MV-4-11 (cell line): Measurements from ENCODE around the gene DCAF17.
A peak's percentile ranks its signal among the peaks of the same experiment; 100 is the strongest.
"Not testable (repeated sequence)": the region's sequence is repeated elsewhere in the genome, so short reads cannot be mapped to it uniquely, and the experiment has no call there.

Source experiments
- DNase-seq: peaks from one replicate; lab custom pipeline; 2025; lab: John Stamatoyannopoulos, UW

DCAF17 gene

DNA sequence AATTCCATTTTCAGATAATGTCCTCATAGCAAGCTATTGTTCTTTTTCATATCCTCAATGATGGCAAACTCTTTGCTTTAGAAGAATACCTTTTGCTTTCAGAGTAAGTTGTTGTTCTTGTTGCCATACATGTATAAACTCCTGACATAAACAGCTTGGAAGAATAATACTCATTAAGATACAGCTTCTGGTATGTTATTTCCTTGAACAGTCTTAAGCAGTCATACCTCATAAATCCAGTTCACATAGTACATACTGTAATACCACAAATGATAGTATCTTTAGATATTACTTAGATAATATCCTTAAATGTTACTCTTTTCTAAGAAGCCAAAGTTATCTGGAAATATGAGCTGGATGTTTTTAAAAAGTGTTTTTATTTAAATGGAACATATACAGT is 23.4 kb upstream of the DCAF17 start:
- DNase-seq, result no peak

DNA sequence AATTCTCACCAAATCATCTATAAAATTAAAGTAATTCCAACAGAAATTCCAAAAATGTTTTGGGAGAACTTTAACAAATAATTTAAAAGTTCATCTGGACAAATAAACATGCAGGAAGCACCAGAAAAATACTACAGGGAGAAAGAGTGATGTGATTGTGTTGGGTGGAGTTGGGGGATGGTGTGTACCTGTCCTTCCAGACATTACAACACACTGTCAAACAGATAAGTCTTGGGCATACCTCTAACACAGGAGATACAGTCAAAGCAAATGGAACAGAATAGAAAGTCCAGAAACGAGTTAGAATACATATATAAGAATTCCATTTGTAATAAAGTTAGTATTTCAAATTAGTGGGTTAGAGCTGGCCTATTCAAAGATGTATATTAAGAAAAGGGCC is 22.8 kb upstream of the DCAF17 start:
- no peak for DNase-seq

DNA sequence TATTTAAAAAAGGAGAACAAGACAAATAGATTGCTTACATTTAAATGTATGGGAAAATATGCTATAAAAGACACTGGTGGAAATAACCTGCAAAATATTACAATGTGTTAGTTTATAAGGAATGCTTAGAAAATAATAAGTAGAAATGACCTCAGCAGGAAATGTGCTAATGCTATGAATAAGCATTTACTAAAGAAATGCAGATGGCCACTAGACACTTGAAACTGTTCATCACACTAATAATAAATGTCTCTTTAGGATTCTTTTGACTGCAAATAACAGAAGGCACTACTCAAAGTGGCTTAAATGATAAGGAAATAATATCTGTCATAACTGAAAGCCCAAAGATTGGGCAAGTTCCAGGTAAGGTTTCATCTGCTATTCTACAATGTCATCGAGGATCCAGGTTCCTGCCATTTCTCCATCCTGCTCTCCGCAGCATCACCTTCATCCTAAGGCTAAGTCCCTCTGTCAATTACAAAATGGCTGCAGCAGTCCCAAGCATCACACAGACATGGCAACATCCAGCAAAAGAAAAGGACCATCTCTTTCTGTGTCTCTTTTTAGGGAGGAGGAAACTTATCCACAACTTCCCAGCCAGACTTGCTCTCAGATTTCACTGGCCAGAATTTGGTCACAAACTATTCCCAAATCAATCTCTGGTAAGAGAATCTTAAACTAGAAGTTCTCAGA is 22.1 kb upstream of the DCAF17 start:
- DNase-seq, result no peak

DNA sequence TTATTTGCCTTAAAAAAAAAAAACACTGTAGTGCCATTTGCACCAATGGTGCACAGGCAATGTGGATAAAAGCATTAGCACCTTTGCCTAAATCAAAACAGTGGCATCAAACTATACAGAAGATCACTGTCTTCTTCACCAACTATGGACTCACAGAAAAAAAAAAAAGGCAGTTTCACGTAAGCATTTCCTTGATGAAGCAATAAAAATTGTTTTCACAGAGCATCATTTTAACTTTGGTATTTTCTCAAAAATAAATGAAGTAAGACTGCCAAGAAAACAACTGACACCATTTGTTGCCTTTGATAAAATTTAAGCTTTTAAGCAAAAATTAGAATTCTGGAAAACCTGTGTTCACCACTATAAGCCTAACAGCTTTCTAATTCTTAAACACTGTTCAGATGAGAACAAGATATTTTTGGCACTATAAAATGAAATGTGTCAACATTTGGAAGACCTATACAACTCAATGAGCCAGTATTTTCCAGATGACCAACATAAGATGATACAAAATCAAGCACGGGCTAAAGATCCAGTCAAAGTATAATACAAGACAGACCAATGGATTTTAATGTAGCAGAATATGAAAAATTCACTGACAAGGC is 21.4 kb upstream of the DCAF17 start:
- DNase-seq, result no peak

DNA sequence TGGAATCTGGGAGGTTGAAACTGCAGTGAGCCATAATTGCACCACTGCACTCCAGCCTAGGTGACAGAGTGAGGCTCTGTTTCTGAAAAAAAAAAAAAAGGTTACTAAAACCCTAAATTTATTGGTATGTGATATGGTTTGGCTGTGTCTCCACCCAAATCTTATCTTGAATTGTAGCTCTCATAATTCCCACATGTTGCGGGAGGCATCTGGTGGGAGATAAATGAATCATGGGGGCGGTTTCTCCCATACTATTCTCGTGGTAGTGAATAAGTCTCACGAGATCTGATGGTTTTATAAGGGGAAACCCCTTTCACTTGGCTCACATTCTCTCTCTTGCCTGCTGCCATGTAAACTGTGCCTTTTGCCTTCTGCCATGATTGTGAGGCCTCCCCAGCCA is 19.4 kb upstream of the DCAF17 start:
- not testable (repeated sequence) for DNase-seq

DNA sequence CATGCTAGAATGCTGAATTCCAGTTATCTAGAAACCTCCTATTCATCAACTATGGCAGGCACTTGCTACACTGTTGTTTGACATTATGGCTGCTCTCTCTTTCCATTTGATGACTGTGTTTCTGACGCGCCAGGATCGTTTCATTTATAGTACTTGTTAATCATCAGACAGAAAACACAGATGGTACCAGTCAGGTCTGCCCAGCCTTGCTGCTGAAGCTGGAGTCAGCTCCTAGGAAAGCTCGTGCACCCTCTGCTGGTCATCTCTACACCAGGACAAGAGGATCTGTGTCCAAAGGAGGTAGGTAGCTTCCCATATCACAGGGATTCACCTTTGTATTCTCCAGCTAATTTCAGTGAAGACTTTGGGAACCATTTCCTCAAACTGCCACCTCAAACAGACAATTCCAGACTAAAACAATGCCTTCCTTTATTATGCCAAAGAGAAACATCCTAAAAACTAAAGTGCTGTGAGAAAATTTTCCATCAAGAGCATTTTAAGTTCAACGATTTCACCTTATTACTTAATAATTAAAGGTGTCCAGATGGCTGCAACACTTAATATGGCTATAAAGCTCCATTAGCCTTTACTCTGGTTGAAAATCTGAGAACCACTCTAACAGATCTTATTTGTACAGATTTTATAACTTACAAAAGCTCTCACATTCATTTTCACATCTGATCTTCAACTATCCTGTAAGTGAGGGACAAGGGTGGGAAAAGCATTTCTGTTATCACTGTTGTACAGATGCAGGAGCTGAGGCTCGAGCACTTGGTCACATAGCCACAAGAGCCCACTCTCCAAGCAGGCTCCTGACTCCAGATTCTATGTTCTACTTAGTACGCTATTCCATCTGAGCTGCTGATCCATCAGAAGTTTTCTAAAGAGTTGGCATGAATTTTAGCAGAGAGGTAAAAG is 17.8 kb upstream of the DCAF17 start:
- peak; percentile 74 for DNase-seq

DNA sequence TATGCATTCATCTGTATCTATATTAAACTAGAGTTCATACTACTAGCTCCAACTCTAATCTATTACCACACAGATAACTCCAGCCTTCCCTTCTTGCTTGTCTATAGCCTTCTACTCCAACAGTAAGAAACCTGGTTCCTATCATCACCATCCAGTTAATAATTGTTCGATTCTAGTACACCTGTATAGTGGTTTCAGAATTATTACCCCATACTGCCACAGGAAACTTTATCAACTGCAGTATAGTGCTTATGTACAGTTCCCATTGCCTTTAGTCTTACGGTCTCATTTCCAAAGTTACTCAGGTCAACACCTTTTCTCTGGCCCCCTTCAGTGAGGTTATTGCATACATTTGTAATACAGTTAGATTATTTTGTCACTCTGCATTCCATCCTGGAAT is 14.7 kb upstream of the DCAF17 start:
- no peak for DNase-seq

DNA sequence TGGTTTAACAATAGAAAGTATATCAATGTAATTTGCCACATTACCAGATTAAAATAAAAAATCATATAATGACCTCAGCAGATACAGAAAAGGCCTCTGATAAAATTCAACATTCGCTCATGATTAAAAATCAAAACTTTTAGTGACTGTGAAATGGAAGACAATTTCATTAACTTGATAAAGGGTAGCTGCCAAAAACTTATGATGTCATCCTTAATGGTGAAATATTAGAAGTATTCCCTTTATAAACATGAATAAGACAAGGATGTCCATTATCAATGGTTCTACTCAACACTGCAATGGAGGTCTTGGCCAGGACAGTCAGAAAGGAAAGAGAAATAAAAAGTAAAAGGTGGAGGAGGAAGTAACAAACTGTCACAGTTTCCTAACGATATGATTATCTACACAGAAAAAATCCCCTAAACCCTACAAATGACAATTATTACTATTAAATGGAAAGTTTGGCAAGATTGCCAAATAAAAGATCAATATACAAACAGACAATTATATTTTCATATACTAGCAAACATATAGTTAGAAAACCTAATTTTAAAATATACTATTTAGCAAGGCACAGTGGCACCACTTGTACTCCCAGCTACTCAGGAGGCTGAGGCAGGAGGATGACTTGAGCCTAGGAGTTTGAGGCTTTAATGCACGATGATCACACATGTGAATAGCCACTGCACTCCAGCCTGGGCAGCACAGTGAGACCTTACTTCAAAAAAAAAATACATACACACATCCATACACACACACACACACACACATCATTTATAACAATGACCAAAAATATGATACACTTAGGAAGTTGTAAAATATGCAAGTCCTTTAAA is 13.1 kb upstream of the DCAF17 start:
- no peak for DNase-seq

DNA sequence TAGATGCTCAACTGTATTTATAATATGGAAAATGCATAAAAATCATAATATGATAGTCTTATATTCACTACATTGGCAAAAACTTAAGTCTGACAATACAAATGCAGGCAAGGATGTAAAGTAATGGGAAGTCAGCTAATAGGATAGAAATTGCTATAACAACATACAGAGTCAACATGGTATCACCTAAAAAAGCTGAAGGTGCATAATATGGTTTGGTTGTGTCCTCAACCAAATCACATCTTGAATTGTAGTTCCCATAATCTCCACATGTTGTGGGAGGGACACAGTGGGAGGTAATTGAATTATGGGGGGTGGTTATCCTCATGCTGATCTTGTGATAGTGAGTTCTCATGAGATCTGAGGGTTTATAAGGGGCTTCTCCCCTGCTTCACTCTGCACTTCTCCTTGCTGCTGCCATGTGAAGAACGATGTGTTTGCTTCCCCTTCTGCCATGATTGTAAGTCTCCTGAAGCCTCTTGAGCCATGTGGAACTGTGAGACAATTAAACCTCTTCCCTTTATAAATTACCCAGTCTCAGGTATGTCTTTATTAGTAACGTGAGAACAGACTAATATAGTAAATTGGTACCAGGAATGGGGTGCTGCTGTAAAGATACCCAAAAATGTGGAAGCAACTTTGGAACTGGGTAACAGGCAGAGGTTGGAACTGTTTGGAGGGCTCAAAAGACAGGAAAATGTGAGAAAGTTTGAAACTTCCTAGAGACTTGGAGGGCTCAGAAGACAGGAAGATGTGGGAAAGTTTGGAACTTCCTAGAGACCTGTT is 11.1 kb upstream of the DCAF17 start:
- DNase-seq, result not testable (repeated sequence)

DNA sequence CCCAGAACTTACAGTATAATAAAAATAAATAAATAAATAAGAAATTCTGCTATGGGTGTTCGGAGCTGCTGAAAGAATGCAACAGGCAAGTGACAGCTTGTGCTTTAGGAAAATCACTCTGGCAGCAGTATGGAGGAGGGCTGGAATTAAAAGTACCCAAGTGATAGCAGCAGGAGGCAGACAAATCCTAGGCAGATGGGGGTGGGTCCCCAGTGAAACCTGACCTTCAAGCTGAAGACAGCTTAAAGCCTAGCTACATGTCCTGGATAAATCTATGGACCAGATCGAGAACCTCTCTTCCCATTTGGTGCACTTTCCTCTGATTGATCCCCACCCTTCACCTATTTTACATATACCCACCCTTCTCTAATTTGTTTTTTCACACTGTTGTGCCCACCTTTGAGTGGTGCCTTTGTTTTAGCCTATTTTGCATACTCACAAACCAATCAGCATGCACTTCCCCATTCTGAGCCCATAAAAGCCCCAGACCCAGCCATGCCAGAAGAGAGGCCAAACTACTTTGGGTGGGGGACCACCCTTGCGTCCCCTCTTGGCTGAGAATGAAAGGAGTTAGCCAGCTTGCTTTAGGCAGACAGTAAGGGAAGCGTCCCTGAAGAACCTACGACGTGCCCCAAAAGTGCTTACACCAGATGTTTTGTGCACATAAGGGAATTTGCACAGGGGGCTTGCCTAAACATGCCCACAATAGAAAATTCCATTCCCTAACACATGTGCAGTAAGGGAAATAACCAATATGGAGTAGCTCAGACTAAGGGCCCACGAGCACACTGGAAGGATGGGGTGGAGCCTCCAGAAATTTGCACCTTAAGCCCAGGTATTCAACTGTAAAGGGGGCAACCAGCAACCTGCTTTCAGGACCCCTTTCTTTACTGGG is 3.3 kb upstream of the DCAF17 start:
- peak; percentile 9 for DNase-seq

DNA sequence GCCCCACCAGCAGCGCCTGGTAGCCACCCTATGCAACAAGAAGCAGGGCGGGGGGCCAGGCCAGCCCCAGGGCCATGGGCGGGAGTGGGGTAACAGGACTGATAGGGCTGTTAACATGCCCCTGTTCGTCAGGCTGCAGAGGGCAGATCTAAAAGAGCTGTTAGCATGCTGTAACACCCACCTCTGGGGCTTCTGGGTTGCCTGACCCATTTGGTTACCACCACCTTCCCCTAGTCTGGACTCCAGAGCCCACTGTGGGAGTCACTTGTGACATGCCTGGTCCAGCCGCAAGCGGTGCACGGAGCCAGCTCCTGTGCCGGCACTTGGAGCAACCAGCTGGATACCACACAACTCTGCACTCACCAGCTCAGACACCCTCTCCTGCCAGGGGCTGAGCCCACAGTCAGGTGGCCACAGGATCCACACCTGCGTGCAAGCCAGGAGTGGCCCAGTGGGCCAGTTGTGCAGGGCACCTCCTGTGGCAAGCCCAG is 2.3 kb upstream of the DCAF17 start:
- no peak for DNase-seq

DNA sequence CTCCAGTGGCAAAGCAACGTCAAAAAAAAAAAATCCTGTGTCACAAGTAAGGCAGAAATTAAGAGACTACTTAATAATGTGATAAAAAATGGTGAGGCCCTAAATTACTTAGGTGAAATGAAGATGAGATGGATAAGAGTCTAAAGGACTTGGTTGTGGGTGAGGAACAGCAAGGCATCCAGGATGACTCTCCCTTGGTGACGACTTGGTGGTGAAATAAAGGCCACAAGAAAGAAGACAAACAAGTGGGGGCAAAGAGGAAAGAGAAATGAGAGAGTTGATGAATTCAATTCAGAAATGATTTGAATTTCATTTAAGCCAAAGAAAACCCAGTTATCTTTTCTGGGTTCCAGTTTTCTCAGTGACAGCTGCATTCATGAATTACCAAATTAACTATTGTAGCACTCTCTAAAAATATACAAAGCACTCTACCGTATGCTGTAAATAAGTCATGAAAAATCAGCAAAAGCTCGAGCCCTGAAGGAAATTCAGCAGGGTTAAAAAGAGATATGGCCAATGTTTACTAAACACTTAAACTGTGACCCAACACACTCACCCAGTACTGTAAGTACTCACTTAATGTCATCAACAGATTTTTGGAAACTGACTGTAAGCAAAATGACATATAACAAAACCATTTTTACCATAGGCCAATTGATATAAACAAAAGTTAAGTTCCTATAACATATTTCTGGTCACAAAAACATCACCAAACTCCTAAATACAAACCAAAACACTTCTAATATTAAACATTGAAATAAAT is 1.6 kb upstream of the DCAF17 start:
- DNase-seq, result no peak

DNA sequence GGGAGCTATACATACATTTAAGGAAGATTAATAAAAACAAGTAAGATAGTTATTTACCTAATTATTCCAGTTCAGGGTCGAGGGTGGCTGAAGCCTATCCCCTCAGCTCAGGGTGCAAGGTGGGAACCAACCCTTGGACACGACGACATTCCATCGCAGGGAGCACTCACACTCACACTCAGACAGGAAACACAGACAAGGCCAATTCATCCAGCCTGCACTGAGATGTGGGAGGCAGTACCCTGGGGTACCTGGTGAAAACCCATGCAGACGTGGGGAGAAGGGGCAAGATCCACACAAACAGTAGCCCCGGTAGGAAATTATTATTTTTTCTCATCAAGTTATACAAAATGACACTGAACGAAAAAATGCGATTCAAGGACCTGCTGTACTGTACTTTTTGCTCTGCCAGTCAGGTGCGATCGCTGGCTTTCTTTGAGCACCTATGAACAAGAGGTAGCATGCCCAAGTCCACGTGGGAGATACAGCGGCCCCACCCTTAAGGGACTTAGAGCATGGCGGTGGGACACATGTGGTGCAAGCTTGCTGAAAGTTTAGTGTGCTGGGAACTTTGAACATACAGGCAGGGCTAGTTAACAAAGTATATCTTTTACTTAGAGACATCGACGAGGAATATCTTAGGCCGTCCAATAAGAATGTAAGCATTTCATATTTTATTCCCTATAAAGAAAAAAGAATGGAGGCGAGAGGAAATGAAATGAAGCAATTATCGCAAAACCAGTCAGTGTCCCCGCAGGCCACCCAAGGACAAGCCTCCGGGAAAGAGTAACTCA is 860 bp upstream of the DCAF17 start:
- DNase-seq, result peak; percentile 18

DNA sequence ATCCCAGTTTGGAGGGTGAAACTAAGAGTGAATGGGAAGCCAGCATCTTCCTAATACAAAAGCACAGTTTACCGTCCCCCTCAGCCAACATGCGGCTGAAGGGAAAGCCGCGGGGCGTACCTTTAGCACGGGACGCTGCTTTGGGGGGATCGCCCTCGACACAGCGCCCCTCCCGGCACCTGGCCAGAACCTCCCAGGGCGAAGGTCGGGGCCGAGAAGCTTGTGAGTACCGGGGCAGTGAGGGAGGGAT is 338 bp upstream of the DCAF17 start, which contains the start of gene METTL8:
METTL8 (minus strand) TSS at position 228 of the 250 bp plus-strand sequence. CDS start 41,805 bp downstream, outside the sequence.
- no peak for DNase-seq

DNA sequence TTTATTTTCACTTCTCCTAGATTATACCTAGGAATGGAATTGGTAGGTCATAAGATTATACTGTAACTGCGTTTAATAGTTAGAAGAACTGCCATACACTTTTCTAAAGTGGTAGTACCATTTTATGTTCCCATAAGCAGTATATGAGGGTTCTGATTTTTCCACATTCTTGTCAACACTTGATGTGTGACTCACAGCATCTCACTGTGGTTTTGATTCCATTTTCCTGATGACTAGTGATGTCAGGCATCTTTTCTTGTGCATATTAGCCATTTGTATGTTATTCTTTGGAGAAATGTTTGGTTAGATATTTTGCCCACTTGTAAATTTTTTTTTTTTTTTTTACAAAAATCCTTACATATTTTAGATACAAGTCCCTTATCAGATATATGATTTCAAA is 2.3 kb downstream of the DCAF17 start:
- peak; percentile 6 for DNase-seq

DNA sequence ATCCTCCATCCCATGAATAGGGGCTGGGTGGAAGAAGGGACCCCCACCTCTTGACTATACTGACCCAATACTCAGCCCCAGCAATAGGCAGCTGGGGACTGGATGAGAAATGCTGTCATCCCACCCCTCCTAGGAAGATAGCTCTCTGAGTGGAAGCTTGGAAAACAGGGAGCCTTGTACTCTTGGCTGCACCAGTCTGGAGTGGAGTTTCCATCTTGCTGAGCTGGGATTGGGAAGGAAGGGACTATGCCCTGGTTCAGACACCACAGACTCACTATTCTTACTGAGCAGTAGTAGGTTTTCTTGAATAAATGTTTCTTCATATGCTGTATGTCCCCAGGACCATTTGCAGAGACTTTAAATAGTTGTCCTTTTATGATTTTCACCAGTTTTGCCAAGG is 7.4 kb downstream of the DCAF17 start:
- no peak for DNase-seq

DNA sequence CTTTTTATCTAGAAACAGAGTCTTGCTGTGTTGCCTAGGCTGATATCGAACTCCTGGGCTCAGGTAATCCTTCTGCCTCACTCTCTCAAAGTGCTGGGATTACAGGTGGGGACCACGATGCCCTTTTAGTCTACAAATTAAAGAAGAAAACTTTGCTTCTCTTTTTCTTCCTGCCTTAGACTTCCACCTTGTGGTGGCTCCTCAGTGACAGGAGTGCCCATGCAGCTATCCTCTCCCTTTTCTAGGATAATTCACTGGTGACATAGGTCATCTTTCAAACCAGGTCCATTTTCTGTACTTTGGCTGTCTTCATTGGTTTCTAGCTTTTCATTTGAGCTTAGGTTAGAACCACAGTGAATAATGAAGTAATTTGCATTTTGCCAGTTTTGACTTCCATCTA is 13.6 kb downstream of the DCAF17 start:
- DNase-seq, result no peak

DNA sequence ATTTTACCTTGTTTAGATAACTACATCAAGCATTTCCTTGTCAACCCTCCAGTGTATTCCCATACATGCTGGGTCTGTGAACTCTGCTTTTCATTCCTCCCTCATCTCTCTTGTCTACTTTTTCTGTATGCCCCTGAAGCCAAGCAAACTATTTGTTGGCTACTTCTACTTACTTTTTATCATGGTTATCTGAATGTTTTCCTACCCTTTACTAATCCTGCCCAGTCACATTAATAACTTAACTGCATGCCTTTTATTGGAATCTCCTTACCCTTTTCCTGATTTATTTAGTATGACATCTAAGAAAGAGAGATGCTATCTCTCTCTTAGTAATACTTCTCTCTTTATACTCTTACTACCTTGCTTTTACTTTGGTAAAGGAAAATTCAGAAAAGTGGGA is 17.0 kb downstream of the DCAF17 start:
- no peak for DNase-seq

DNA sequence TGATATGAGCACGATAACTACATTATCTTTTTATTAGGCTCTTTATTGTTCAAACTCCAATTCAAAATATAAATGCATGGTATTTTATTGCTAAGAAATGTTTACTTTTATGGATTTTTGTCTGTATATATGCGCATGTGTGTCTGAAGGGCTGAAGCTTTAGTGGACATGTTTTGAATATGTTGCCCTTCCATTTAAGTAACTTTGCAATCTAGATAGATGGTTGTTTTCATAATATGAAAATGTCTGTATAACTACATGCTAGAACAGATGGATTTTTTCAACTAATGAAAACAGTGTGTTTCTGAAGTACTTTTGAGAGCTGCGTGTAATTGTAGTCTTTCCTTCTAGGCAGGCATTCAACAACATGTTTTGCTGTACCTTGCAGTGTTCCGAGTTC is 18.7 kb downstream of the DCAF17 start:
- DNase-seq, result no peak
